ENCODE results near the gene GRAMD4. TPM values are rescaled to one million over a fixed set of nuclear protein-coding genes. Genes with fewer than 3 reads are reported as not detected.
A peak's percentile ranks its signal among the peaks of the same experiment; 100 is the strongest.

GRAMD4 gene
- total RNA-seq, 1 experiment from 2014 or later = 23.4 TPM

DNA sequence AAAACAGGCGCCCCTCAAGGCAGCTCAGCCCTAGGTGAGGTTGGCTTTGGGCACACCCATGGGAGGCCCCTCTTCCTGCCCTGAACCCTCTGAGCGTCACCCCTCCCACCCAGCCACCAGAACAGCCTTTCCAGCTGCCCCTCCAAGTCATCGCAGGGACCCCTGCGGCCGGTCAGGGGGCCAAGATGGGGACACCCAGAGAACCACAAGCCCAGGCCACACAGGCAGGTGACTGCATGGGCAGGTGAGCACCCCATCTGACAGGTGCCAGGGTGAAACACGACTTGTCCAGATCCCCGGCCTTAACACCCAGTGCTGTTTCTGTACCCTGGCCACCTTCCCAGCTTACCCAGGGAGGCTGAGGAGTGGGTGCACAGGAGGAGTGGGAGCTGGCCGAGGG lies 24.6 kb upstream of the GRAMD4 start:
- H3K36me3 Mint-ChIP-seq (ENCODE audit: insufficient read depth, unreplicated experiment) = peaks cover 8% of the 10 kb centered on the region
- peaks cover 17% of the 10 kb centered on the region for H3K4me1 ChIP-seq
- no peaks in the 10 kb centered on the region for H3K9me3 ChIP-seq
- H3K4me3 ChIP-seq (ENCODE audit: low read depth, low read length) = no peak overlapping the region
- BruUV-seq (replicated peaks) = no TSS peak
- CTCF ChIA-PET = no interaction called here
- TF ChIP-seq, protein P1, sequence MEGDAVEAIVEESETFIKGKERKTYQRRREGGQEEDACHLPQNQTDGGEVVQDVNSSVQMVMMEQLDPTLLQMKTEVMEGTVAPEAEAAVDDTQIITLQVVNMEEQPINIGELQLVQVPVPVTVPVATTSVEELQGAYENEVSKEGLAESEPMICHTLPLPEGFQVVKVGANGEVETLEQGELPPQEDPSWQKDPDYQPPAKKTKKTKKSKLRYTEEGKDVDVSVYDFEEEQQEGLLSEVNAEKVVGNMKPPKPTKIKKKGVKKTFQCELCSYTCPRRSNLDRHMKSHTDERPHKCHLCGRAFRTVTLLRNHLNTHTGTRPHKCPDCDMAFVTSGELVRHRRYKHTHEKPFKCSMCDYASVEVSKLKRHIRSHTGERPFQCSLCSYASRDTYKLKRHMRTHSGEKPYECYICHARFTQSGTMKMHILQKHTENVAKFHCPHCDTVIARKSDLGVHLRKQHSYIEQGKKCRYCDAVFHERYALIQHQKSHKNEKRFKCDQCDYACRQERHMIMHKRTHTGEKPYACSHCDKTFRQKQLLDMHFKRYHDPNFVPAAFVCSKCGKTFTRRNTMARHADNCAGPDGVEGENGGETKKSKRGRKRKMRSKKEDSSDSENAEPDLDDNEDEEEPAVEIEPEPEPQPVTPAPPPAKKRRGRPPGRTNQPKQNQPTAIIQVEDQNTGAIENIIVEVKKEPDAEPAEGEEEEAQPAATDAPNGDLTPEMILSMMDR (IDR thresholded peaks at IDR 0.05; ENCODE audit: insufficient read depth in 1 of 2, low read depth in 1 of 2, low read length in 1 of 2, severe bottlenecking in 1 of 2, unreplicated experiment in 1 of 2) = no peak
- H3K9me3 Mint-ChIP-seq (ENCODE audit: unreplicated experiment) = no peaks in the 10 kb centered on the region
- intact Hi-C loops (cut with micrococcal nuclease; ENCODE audit: unreplicated experiment) = no loop called here
- no peak for DNase-seq
- no peaks in the 10 kb centered on the region for H3K36me3 ChIP-seq (ENCODE audit: control insufficient read depth, insufficient read depth, low read length)
- H3K27me3 ChIP-seq (replicated peaks; ENCODE audit: control insufficient read depth, insufficient read depth, low read length) = no peaks in the 10 kb centered on the region
- H3K4me3 Mint-ChIP-seq (ENCODE audit: unreplicated experiment) = no peak overlapping the region
- H3K4me1 Mint-ChIP-seq (ENCODE audit: low read depth, unreplicated experiment) = peaks cover 10% of the 10 kb centered on the region
- H3K27ac Mint-ChIP-seq (ENCODE audit: unreplicated experiment) = no peak overlapping the region
- no peaks in the 10 kb centered on the region for H3K27me3 Mint-ChIP-seq (ENCODE audit: insufficient read depth, unreplicated experiment)
- POLR2A ChIA-PET = no interaction called here

DNA sequence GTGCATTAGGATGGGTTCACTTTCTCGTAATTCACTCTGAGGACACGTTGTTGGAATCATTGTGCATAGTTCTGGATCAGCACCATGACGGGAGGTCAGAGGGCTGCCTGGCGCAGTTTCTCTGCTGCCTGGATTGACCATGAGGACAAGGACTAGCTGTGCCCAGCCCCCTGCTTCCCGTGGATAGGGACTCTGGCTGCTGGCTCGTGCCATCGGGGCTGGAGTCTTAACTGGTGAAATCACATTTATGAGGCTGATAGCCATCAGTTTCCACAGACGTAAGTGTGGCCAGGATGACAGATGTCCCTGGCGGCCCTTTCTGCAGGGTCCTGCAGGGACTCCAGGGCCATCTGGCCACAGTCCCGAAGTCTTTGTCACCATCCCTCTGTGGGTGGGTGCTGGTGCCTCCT lies 24.1 kb upstream of the GRAMD4 start:
- Mint-ChIP-seq H3K4me3 (ENCODE audit: unreplicated experiment) (no peak overlapping the region), H3K4me1 (ENCODE audit: low read depth, unreplicated experiment) (peaks cover 10% of the 10 kb centered on the region), H3K9me3 (ENCODE audit: unreplicated experiment) (no peaks in the 10 kb centered on the region), H3K27ac (ENCODE audit: unreplicated experiment) (no peak overlapping the region), H3K36me3 (ENCODE audit: insufficient read depth, unreplicated experiment) (peaks cover 8% of the 10 kb centered on the region), H3K27me3 (ENCODE audit: insufficient read depth, unreplicated experiment) (no peaks in the 10 kb centered on the region)
- ChIA-PET POLR2A (no interaction called here), CTCF (no interaction called here)
- no peak overlapping the region for H3K4me3 ChIP-seq (ENCODE audit: low read depth, low read length)
- H3K9me3 ChIP-seq = no peaks in the 10 kb centered on the region
- peaks cover 17% of the 10 kb centered on the region for H3K4me1 ChIP-seq
- intact Hi-C loops (cut with micrococcal nuclease; ENCODE audit: unreplicated experiment) = no loop called here
- TF ChIP-seq, protein P1 (IDR thresholded peaks at IDR 0.05; ENCODE audit: insufficient read depth in 1 of 2, low read depth in 1 of 2, low read length in 1 of 2, severe bottlenecking in 1 of 2, unreplicated experiment in 1 of 2) = no peak
- H3K27me3 ChIP-seq (replicated peaks; ENCODE audit: control insufficient read depth, insufficient read depth, low read length) = no peaks in the 10 kb centered on the region
- BruUV-seq (replicated peaks) = no TSS peak
- DNase-seq = no peak
- H3K36me3 ChIP-seq (ENCODE audit: control insufficient read depth, insufficient read depth, low read length) = no peaks in the 10 kb centered on the region

DNA sequence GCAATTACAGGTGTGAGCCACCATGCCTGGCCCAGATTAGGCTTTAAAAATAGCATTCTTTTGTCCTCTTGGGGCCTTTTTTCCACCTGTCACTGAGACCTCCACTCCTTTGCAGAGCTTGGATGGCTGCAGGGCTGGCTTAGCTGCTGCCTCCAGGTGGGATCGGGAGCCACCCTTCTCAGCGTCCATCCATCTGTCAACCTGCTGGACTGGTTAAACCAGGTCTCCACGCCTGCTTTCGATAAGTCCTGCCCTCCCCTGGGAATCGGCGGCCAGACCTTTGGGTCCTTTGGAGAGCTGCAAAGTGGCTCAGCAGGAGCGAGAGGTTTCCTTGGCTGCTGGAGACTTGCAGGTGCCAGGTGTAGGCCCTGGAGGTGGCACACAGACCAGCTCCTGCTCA lies 23.4 kb upstream of the GRAMD4 start:
- intact Hi-C loops (cut with micrococcal nuclease; ENCODE audit: unreplicated experiment) = no loop called here
- ChIA-PET POLR2A (no interaction called here), CTCF (interaction anchor here (0.6 to 1.2 kb wide), 4 partner anchors 9 to 80 kb away, joined by 3 to 6 read pairs (median 4); no protein-coding TSS in a partner anchor)
- Histone ChIP-seq H3K36me3 (ENCODE audit: control insufficient read depth, insufficient read depth, low read length) (no peaks in the 10 kb centered on the region), H3K27me3 (replicated peaks; ENCODE audit: control insufficient read depth, insufficient read depth, low read length) (no peaks in the 10 kb centered on the region), H3K9me3 (no peaks in the 10 kb centered on the region), H3K4me1 (peaks cover 17% of the 10 kb centered on the region), H3K4me3 (ENCODE audit: low read depth, low read length) (no peak overlapping the region)
- TF ChIP-seq, protein P1 (IDR thresholded peaks at IDR 0.05; ENCODE audit: insufficient read depth in 1 of 2, low read depth in 1 of 2, low read length in 1 of 2, severe bottlenecking in 1 of 2, unreplicated experiment in 1 of 2) = peak; percentile 65 to 89
- Mint-ChIP-seq H3K36me3 (ENCODE audit: insufficient read depth, unreplicated experiment) (peaks cover 8% of the 10 kb centered on the region), H3K9me3 (ENCODE audit: unreplicated experiment) (no peaks in the 10 kb centered on the region), H3K27me3 (ENCODE audit: insufficient read depth, unreplicated experiment) (no peaks in the 10 kb centered on the region), H3K27ac (ENCODE audit: unreplicated experiment) (peak overlapping the region; percentile 86), H3K4me1 (ENCODE audit: low read depth, unreplicated experiment) (peaks cover 10% of the 10 kb centered on the region), H3K4me3 (ENCODE audit: unreplicated experiment) (peak overlapping the region; percentile 59)
- peak; percentile 93 to 95 for DNase-seq
- BruUV-seq (replicated peaks) = no TSS peak

Measured in Caco-2 (cell line).